IMR-90 (cell line): ENCODE results near the gene CACNA1I. TPM values are rescaled to one million over a fixed set of nuclear protein-coding genes. Genes with fewer than 3 reads are reported as not detected.

Source experiments
- ATAC-seq: fragments of 200-7000 bp; cut with Tn5 transposase; 2 replicates; pipeline ENCODE4 v1.9.1; 2020; ENCODE audit warnings: low read depth, mild to moderate bottlenecking, moderate library complexity
- BruUV-seq: library from RNA; stranded (reverse); fragments of 400-500 nt; replicated peaks from 2 replicates; lab custom pipeline; 2021; lab: Mats Ljungman, UMichigan
- CTCF ChIA-PET: fragments of 300-600 bp; formaldehyde crosslinking; extraction: SDS; loops from one replicate; lab custom pipeline; 2021; ENCODE audit warnings: antibody characterized with exemption; lab: Yijun Ruan, JAX
- POLR2A ChIA-PET: fragments of 300-600 bp; sonication (Branson Sonifier 250); formaldehyde crosslinking; loops from one replicate; lab custom pipeline; 2022; ENCODE audit warnings: antibody characterized with exemption; ENCODE audit not compliant: unreplicated experiment; lab: Charles Lee
- DNase-seq: peaks from one replicate; pipeline ENCODE4 v3.0.0; 2013
- H2AFZ ChIP-seq: replicated peaks from 2 replicates; pipeline ENCODE3; 2013; ENCODE audit warnings: low read length, mild to moderate bottlenecking; ENCODE audit not compliant: poor library complexity
- H2AK5ac ChIP-seq: 2 replicates; pipeline ENCODE4 v1.6.1; 2013; ENCODE audit warnings: low read depth, low read length, inconsistent platforms
- H2AK9ac ChIP-seq: replicated peaks from 2 replicates; pipeline ENCODE3; 2013; ENCODE audit warnings: mild to moderate bottlenecking, low read depth, low read length, moderate library complexity; ENCODE audit not compliant: poor library complexity
- H2BK120ac ChIP-seq: 2 replicates; pipeline ENCODE4 v1.6.1; 2013; ENCODE audit warnings: low read depth, low read length, inconsistent platforms
- H2BK15ac ChIP-seq: 3 replicates; pipeline ENCODE4 v1.6.1; 2013; ENCODE audit warnings: low read depth, low read length, inconsistent platforms
- H2BK20ac ChIP-seq: 2 replicates; pipeline ENCODE4 v1.6.1; 2013; ENCODE audit warnings: low read depth, mild to moderate bottlenecking, inconsistent platforms, low read length, moderate library complexity
- H2BK5ac ChIP-seq: 2 replicates; pipeline ENCODE4 v1.6.1; 2013; ENCODE audit warnings: mild to moderate bottlenecking, low read depth, low read length, inconsistent platforms; ENCODE audit not compliant: poor library complexity, severe bottlenecking
- H3K14ac ChIP-seq: replicated peaks from 2 replicates; pipeline ENCODE4 v1.6.1; 2013; ENCODE audit warnings: low read depth, low read length, inconsistent platforms
- H3K18ac ChIP-seq: 2 replicates; pipeline ENCODE4 v1.6.1; 2013; ENCODE audit warnings: low read depth, low read length, control low read depth
- H3K23ac ChIP-seq: 2 replicates; pipeline ENCODE4 v1.6.1; 2013; ENCODE audit warnings: low read depth, low read length, inconsistent platforms
- H3K27ac ChIP-seq: 2 replicates; pipeline ENCODE4 v1.5.1; 2013; ENCODE audit warnings: mild to moderate bottlenecking, control low read depth, low read length; ENCODE audit not compliant: insufficient read depth
- H3K27me3 ChIP-seq: 2 replicates; pipeline ENCODE4 v1.6.1; 2013; ENCODE audit warnings: low read length; ENCODE audit not compliant: control insufficient read depth, insufficient read depth
- H3K36me3 ChIP-seq: 2 replicates; pipeline ENCODE4 v1.6.1; 2013; ENCODE audit warnings: low read length, mixed read lengths; ENCODE audit not compliant: control insufficient read depth, insufficient read depth
- H3K4ac ChIP-seq: 2 replicates; pipeline ENCODE4 v1.6.1; 2013; ENCODE audit warnings: low read depth, low read length, inconsistent platforms
- H3K4me1 ChIP-seq: 2 replicates; pipeline ENCODE4 v1.6.1; 2013; ENCODE audit warnings: low read length, mixed read lengths; ENCODE audit not compliant: control insufficient read depth, insufficient read depth
- H3K4me2 ChIP-seq: 2 replicates; pipeline ENCODE4 v1.6.1; 2013; ENCODE audit warnings: low read depth, mild to moderate bottlenecking, control low read depth, low read length, moderate library complexity
- H3K4me3 ChIP-seq: 2 replicates; pipeline ENCODE4 v1.5.1; 2013; ENCODE audit warnings: low read depth, mild to moderate bottlenecking, control low read depth, low read length, moderate library complexity; ENCODE audit not compliant: insufficient read depth
- H3K56ac ChIP-seq: 2 replicates; pipeline ENCODE4 v1.6.1; 2013; ENCODE audit warnings: low read length, inconsistent platforms; ENCODE audit not compliant: insufficient read depth; ENCODE audit errors: extremely low read depth
- H3K79me1 ChIP-seq, 2 experiments: 2 replicates each; pipeline ENCODE4 v1.6.1; 2013; ENCODE audit warnings: low read length in 2 of 2, inconsistent platforms in 1 of 2, low read depth in 1 of 2
- H3K9ac ChIP-seq: 2 replicates; pipeline ENCODE4 v1.6.1; 2013; ENCODE audit warnings: low read depth, low read length, control low read depth
- H3K9me1 ChIP-seq: 2 replicates; pipeline ENCODE4 v1.6.1; 2013; ENCODE audit warnings: low read length, inconsistent platforms; ENCODE audit not compliant: insufficient read depth
- H3K9me3 ChIP-seq: 2 replicates; pipeline ENCODE4 v1.6.1; 2013; ENCODE audit warnings: low read length; ENCODE audit not compliant: control insufficient read depth, insufficient read depth
- H4K20me1 ChIP-seq: 2 replicates; pipeline ENCODE4 v1.6.1; 2013; ENCODE audit warnings: low read length, inconsistent platforms; ENCODE audit not compliant: insufficient read depth
- H4K5ac ChIP-seq: 2 replicates; pipeline ENCODE4 v1.6.1; 2013; ENCODE audit warnings: mild to moderate bottlenecking, low read depth, low read length, control low read depth
- H4K8ac ChIP-seq, 2 experiments: 2 replicates each; pipeline ENCODE4 v1.6.1; 2013; ENCODE audit warnings: low read depth in 2 of 2, low read length in 2 of 2, control low read depth in 1 of 2, inconsistent platforms in 1 of 2
- H4K91ac ChIP-seq: 2 replicates; pipeline ENCODE4 v1.6.1; 2013; ENCODE audit warnings: low read depth, low read length, inconsistent platforms; ENCODE audit not compliant: insufficient read depth
- BHLHE40 ChIP-seq: fragments of 150-350 bp; IDR thresholded peaks from 2 replicates; pipeline ENCODE4 v1.6.1; 2016; ENCODE audit warnings: mild to moderate bottlenecking, low read depth, low read length
- FOS ChIP-seq: fragments of 150-350 bp; IDR thresholded peaks from 2 replicates; pipeline ENCODE4 v1.6.1; 2016; ENCODE audit warnings: low read depth, low read length
- MAFK ChIP-seq: IDR thresholded peaks from 2 replicates; pipeline ENCODE4 v1.6.1; 2012; ENCODE audit warnings: low read depth, low read length, improper control_type of control experiment
- MAZ ChIP-seq: IDR thresholded peaks from 2 replicates; pipeline ENCODE4 v1.6.1; 2012; ENCODE audit warnings: low read depth, mild to moderate bottlenecking, low read length, improper control_type of control experiment, moderate library complexity, borderline replicate concordance
- SMC3 ChIP-seq: fragments of 150-350 bp; IDR thresholded peaks from 2 replicates; pipeline ENCODE4 v1.6.1; 2016; ENCODE audit warnings: low read depth, mild to moderate bottlenecking, antibody characterized with exemption, low read length, moderate library complexity
- WGBS, 2 experiments: methylation state at CpG; one replicate each; pipeline versions ENCODE4 v1.1.5 to v1.1.7; 2013; ENCODE audit warnings: missing lambda C conversion rate in 2 of 2; ENCODE audit not compliant: insufficient read length in 1 of 2; ENCODE audit errors: extremely low coverage in 2 of 2; 5-methylcytosine and 5-hydroxymethylcytosine counted together
- dilution Hi-C: fragments of 300-500 bp; cut with HindIII; formaldehyde crosslinking; loops from one replicate; pipeline ENCODE4 v1.14.3; 2018; ENCODE audit warnings: low sequenced_read_pairs; ENCODE audit not compliant: unreplicated experiment
- in situ Hi-C: fragments of 300-500 bp; cut with MboI; formaldehyde crosslinking; loops from 3 replicates; pipeline ENCODE4 v1.14.3; 2019; ENCODE audit warnings: low sequenced_read_pairs, inconsistent platforms, mixed read lengths
- intact Hi-C: fragments of 100-400 bp; cut with micrococcal nuclease; formaldehyde crosslinking; loops from 2 replicates; pipeline ENCODE4 v1.10.0; 2022
- polyA plus RNA-seq, 3 experiments: library from polyadenylated mRNA; depleted of rRNA; stranded (reverse); fragments of >200 nt; gene quantifications; 2 replicates each; pipeline ENCODE4 v1.2.3, GENCODE V29; 2012; ENCODE audit warnings: low replicate concordance in 1 of 3
- total RNA-seq: library from RNA; depleted of rRNA; stranded (reverse); fragments of >200 nt; gene quantifications from 2 replicates; pipeline ENCODE4 v1.2.3, GENCODE V29; 2012

The CACNA1I gene
- total and polyA plus RNA-seq, 2 of the 4 experiments (the other 2 are of a cell fraction), result under 0.01 to 0.02 TPM

GRCh38 chr22:39571538-39571937, 985 bp downstream of the CACNA1I start:
- Histone ChIP-seq H2BK20ac (no peak overlapping the region), H3K9ac (no peak overlapping the region), H2AK5ac (no peak overlapping the region), H3K9me1 (peaks cover 15% of the 10 kb centered on the region), H4K91ac (no peak overlapping the region), H3K9me3 (peaks cover 3% of the 10 kb centered on the region; the same call in 1 of the 2 replicates), H3K36me3 (no peaks in the 10 kb centered on the region), H3K27me3 (peaks cover 3% of the 10 kb centered on the region), H2BK5ac (no peak overlapping the region), H2AK9ac (no peak overlapping the region), H2BK15ac (no peak overlapping the region), H4K5ac (no peak overlapping the region), H3K18ac (no peak overlapping the region), H2BK120ac (no peak overlapping the region), H2AFZ (no peak overlapping the region), H3K4ac (no peak overlapping the region; the same call in 1 of the 2 replicates), H3K14ac (no peak overlapping the region), H3K27ac (no peak overlapping the region), H4K8ac (no peak overlapping the region), H3K23ac (no peak overlapping the region), H4K20me1 (peaks cover 3% of the 10 kb centered on the region; the same call in 1 of the 2 replicates), H3K4me2 (no peak overlapping the region), H3K4me1 (peaks cover 7% of the 10 kb centered on the region), H3K56ac (no peak overlapping the region), H3K4me3 (no peak overlapping the region), H3K79me1 (no peaks in the 10 kb centered on the region)
- in situ Hi-C loops, result no loop called here
- ATAC-seq (no peak), DNase-seq (no peak)
- ChIA-PET POLR2A (no interaction called here), CTCF (no interaction called here)
- dilution Hi-C loops, result no loop called here
- WGBS, 2 experiments, result 38% methylated on average over 1 of the region's 1 CpG; no CpG with 5 or more reads in 1 of the 2 experiments
- BruUV-seq, result no TSS peak
- intact Hi-C loops, result no loop called here
- TF ChIP-seq SMC3 (no peak), FOS (no peak), BHLHE40 (no peak), MAFK (no peak), MAZ (no peak)
